NCI-H128 (cell line): ENCODE measurements around the gene TEX47.

Experiments
- DNase-seq: peaks from one replicate; lab custom pipeline; 2025; ENCODE audit not compliant: unreplicated experiment; lab: John Stamatoyannopoulos, UW

TEX47 gene

DNA sequence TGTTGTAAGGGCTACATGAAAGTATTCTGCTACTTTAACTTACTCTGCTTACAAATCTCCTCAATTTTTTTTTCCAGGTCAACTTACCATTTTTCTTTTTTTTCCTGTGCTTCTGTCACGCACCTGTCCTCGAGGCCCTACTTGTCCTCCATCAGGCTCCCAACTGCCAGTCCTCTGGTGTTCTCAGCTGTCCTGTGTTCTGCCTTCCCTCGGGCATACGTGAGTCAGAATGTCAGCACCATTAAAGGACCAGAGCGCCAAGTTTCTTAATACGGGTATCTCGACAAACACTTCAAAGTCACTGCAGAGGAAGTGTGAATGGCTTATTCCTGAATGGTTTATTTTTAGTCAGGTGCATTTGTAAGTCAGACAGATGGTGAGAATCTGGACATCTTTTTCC is at the start of gene TEX47:
Gene TEX47 (minus strand): TSS at position 185 of the 400 bp plus-strand sequence. CDS start 795 bp downstream, outside the sequence.
- no peak for DNase-seq

DNA sequence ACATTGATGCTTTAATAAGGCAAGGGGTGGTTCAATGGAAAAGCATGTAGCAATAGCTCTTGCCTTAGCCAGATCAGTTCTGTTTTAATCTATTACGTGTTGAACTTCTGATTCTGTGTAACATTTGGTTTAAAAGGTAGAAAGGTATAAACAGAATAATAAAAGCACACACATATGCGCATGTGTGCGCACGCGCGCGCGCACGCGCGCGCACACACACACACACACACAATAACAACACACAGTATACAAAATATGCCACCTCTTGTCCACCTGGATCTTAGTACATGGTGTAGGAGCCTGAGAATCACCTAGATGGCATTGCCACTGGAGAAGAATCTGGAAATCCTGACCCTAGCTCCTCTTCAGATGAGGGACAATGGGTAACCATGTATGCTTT is 49.6 kb upstream of the TEX47 start:
- DNase-seq = no peak

DNA sequence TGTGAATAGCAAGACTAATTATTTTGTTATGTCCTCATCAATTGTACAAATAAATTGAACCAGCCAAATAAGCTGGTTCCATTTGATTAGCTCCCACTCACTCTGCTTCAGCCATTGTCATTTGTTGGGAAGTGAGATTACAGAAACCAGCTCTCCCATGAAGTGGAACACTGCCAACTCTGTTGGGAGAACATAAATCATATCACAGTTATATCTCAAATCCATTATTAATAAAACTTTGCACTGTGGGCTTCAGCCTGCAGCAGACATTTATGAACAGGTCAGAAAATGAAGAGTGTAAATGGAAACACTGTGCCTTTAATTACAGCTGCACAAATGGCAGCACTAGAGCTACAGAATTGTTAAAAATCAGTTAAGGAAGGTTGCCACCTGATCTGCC is 46.7 kb upstream of the TEX47 start:
- DNase-seq = no peak

DNA sequence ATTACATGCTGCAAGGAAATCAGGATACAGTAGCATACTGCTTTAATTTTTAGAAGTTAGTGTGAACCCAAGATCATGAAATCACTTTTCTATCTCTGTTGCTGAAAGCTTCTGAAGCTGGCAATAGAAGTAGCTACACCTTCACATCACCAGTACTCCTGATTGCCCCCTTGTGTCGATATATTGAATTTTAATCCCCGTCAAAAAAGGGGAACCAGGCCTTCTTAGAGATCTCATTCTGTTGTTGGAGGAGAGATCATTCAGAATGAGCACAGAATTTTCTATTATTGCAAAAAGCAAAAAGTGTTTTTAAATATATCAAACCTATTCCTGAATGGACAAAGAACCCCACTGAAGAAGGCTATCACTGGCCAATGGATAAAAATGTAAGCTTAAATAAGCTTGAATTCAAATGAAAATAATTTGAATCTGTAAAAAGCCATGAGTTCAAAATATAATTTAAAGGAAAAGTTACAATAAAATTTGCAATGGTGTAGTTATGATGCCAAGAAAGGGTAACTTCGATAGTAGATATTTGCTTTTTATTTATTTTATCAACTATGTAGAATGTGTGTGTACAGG is 39.7 kb upstream of the TEX47 start:
- DNase-seq = no peak

DNA sequence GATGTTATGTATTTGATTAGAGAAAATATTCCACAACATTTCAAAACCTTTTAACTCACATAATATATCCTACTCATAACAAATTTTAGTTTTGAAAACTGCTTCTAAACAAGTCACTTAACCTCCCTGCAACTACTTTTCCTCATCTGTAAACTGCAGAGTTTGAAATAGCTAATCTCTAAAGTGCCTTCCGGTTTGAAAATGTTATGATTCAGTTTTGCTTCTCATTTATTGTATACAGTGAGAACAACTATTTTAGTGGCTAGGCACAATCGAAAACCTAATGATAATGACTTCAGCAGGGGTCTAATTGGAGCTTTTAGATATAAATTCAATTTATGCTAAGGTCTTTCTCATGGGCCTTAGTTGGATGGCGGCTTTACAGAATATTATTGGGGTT is 30.7 kb upstream of the TEX47 start:
- DNase-seq = no peak

DNA sequence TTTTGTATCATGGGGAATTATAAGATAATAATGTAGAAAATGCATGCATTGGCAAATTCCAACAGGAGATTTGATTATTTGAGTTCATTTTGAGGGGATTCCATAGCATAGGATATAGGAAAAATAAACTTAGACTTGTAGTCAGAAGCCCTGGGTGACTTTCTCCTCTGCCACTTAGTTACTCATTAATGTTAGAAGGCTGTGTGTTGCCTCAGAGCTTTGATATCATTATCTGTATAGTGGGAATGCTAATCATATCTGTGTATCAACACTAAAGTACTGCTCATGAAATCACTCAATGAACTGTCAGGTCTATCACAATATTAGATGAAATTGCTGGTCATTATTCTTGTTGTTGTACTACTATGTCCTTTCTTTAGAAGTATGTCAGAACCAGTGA is 23.0 kb upstream of the TEX47 start:
- no peak for DNase-seq

DNA sequence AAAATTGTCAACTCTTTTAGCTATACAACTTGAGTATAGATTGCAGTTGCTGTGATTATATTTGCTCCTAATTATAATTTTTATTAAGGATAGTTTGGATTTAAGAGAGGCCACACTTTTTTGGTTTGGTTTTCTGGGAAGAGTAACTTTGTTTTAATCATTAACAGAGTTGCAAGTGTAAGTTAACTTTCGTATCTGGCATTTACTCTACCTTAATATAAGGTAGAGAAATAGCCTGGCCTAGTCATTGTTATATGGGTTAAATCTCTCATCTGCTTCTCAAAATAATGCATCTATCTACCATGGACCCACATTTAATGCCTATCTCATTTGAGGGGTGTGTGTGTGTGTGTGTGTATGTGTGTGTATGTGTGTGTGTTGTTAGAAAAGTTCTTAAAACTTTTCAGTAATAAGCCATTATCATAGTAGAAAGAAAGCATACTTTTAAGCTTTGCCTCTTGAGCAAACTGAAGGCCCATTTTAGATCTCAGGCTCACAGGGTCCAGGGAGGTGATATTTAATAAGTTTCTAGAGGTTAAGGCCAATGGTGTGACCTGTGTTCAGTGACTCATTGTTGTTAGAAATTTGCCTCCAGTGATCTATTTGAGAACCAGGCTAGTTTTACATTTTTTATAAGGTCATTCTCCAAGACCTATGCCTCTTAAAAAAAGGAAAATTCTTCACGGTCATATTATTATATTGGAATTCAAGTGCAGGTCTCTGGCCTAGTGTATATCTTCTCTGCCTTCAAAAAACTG is 10.9 kb upstream of the TEX47 start:
- no peak for DNase-seq

DNA sequence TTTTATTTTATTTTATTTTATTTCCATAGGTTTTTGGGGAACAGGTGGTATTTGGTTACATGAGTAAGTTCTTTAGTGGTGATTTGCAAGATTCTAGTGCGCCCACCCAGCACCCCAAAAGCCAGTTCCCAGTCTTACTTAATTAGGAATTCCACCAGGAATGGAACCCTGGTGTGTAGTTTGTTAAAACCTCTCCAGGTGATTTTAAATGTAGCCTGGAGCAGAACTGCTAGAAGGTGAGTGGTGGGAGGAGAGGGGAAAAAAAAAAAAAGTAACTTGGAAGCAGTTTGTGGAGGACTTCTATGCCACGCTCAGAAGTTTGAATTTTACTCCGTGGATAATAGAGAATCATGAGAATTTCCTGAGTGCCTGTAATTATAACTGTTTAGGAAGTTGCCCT is 5.5 kb upstream of the TEX47 start:
- DNase-seq = no peak

DNA sequence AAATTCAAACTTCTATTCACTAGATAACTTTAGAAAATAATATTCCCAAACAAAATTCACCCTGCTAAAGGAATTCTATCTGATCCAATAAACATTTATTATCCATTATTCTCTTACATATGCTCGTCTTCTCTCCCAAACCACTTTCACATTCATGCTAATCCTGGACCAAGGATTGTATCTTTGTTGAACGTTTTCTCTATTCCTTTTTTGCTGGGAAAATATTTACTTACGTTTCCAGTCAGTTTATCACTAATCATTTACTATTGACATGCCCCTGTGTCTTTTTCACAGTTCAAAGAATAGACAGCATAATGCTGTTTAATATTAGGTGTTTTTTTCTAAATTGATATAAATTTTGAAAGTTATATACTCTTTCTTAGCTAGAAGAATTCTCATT is 3.2 kb downstream of the TEX47 start:
- no peak for DNase-seq

DNA sequence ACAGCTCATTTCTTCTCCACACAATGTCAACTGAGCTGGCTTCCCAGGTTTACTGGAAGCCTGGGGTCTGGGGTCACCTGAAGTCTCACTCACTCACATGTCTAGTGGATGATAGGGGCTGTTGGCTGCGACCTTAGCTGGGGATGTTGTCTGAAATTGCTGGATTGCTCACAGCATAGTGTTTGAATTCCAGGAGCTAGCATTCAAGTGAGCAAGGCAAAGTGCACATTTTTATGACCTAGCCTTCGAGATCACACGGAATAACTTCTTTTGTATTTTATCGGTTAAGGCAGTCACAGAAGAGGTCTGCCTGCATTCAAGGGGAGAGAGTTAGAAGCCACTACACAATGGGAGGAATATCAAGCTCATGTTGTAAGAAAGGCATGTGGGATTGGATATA is 3.6 kb downstream of the TEX47 start:
- DNase-seq = no peak

DNA sequence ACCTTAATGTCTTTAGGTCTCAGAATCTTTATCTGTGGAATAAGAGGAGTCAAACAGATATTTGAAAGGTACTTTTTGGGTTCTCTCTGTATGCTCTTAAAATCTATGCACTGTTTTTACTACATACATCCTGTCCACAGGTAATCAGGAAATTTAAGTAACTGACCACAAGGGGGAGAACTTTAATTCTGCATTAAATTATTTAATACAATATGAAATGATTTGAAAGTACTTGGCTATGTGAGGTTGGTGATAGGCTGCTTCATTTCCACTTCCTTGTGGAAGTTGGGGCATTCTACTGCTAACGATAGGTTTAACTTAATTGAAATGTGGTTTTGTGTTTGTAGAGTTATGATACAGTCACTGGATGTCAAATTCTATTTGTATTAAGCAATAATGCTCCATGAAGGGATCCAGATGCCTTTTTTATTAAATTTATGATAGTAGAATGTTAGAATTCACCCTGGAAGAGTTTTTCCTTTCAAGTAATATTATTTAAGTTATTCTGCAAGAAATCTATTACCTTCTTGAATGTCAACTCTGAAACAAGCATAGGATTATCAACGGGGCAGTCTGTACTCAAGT is 6.0 kb downstream of the TEX47 start:
- no peak for DNase-seq

DNA sequence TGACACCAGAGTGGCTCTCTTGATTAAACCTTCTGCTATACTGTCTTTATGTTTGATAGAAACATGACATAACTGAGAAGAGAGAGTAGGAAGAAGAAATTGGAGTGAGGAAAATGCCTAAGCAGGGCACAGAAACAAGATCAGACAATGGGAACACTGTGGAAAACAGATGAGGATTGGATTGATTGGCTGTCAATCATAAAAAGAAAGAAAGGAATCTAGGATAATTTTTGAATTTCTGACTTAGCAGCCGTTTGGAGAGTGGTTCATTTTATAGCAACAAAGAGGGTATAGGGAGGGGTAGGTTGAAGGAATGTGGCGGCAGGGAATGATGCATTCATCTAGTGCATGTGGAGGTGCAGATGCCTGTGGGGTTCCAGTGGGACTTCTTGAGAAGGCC is 7.8 kb downstream of the TEX47 start:
- DNase-seq = no peak

DNA sequence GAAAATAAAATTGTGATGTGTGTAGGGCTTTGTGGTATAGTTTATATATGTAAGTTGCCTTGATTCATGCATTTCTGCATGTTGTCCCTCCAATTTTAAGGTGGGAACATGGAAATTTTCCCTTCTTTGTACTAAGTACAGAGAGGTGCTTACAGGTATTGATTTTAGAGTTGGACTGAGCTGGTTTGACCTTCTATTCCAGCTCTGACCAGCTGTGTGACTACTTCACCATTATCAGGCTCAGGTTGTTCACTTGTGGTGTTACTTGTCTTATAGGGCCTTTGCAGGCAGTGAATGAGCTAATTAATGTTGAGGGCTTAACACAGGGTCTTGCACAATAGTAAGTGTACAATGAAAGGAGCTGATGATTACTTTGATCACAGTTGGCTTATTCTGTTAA is 19.7 kb downstream of the TEX47 start:
- no peak for DNase-seq

DNA sequence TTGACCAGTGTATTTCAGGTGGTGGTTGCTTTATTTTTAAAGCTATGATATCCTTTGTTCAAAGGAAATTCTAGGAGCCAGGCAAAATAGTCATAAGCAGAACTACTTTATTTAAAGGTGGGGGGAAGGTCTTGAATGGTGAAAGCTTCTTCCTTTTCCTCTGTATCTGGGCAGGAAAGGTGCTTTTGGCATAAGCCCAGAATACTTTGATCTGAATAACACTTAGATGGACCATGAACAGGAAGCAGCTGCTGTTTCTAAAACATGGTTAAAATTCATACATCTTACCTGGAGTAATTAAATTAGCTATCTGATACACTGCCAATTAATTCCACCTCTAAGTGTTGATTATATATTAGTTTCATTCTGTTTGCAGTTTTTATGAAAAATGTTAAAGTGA is 22.8 kb downstream of the TEX47 start:
- DNase-seq = no peak

DNA sequence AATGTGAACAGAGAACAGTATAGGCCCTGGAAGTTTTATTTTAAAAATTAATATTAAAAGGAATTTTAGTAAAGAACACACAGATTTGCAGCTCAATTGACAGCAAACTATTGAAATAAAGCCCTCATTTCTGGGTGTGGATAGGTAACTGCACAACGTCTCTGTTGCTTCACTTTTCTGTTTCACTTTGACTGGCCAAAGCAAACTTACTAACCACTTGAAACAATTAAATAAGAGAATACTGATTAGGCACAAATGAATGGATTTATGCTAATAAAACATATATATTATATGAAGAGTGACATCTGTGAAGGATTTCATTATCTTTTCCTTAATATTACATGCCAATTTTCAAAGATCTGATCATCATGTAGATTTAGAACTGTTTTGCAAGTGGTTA is 24.1 kb downstream of the TEX47 start:
- DNase-seq = no peak

DNA sequence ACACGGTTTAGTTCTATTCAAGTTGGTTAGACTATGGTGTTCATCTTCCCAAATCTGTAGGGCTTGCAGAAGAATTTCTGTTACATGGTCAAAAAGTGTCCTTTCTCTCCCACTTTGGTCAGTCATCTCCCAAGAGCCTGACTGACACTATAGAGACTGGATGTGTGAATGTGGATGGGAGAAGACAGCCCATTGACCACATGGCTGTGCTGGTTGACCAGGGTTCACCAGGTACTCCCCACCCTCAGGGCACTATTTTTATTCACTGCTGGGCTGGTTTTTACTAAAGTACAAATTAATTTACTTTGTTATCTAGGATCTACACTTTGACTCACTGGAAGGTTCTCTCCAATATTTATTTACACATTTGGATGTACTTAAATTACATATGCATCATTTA is 33.8 kb downstream of the TEX47 start:
- DNase-seq = no peak

DNA sequence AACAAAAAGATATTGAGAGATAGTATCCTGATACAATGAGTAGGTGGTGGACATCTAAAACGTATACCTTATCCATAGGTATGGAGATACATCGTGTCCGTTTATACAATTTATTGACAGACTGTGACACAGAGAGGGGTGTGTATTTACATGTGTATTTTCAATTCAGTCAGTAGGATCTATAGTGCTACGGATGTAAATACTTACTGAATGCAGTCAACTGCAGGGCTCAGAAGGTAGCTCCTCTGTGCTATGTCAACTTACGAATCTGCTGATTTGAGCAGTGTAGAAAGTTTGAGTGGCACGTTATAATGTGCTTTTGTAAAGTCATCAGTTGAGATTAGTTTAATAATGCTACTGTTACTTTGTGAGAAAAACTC is 35.4 kb downstream of the TEX47 start:
- no peak for DNase-seq

DNA sequence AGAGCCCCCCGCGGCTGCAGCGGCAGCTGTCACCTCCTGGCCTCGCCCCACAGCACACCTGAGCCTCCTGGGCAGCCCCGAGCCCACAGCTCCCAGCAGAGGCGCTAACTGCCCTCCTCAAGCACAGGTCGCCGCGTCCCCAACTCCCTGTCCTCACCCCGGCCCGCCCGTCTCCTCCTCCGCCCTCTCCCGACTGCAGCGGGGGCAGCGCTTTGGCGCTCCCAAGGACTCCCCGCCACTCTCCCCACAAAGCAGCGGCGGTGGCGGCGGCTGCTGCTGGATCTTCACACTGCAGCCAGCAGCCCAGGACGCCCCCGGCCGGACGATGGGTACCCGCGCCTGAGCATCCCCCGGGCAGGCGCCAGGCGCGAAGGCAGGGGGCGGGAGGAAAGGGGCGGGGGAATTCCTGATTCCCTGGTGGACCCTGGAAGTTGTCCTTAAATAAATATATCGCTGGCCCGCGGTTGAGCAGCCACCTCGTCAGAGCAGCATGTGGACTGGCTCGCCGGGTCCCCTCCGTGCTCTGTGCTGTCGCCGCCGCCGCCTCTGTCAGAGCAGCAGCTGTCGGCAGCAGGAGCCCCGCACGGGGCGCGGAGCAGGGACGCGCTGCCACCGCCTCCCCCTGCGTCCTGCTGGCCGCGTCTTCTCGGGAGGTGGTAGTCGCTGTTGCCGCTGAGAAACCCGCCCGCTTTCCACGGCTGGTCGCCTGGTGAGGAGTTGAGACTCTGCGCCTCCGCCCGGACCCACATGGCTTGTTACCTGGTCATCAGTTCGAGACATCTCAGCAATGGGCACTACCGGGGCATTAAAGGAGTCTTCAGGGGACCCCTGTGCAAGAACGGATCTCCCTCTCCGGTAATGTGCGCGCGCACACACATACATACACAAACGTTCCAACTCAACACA is 36.1 kb downstream of the TEX47 start, which contains the start of gene ZNF804B:
Gene ZNF804B (plus strand): TSS at position 471 of the 906 bp plus-strand sequence. CDS start 277 bp downstream, at position 748.
- DNase-seq = no peak

DNA sequence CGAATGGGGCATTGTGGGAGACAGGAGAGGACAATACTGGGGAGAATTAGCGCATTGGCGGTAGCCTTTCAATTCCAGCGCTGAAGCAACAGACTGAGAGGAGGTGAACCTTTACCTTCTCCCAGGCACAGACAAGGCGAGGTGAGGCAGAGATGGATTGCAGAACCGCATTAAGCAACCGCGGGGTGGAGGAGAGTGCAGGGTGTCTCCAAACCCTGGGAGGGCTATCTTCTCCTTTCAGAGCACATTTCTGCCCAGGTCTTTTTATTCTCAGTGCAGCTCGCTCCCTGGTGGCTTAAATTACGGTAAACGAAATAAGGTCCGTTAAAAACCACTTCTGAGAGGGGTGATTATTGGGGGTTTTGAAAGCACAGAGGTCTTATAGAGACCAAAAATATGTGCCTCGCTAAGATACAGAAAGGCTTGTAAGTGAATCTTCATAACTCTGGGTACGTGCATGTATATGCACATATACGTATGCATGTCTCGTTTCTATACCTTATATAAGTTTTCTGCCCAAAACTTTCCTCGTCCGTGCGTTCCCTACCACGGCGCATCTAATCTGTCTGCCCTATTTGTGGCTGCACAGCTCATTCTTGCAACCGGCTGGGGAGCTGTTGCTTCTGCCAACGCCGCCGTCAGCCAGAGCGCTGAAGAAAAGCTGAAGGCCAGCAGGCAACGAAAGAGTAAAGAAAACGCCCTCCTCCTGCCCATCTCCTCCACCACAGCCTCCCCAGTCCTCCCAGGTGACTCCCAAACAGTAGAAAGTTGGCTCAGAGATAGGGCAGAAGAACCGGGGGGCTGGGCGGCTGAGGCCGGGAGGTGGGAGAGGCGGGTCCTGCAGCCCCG is 36.9 kb downstream of the TEX47 start:
- DNase-seq = no peak

DNA sequence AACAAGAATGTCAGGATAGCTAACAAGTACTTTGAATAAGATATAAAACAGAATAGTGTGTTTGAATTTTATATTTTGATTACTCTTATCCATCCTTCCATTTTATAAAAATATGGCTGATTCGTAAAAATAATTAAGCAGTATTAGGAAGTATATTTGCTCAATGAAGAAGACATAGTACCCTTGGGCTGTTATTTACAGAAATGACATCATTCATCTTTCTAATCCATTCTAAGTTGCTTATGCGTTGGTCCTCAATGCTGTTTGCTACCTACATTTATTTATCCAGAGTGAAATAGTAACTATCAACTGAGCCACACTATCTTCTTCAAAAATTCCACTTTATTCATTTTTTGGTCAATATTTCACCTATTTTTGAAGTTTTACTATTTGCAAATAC is 38.2 kb downstream of the TEX47 start:
- no peak for DNase-seq

DNA sequence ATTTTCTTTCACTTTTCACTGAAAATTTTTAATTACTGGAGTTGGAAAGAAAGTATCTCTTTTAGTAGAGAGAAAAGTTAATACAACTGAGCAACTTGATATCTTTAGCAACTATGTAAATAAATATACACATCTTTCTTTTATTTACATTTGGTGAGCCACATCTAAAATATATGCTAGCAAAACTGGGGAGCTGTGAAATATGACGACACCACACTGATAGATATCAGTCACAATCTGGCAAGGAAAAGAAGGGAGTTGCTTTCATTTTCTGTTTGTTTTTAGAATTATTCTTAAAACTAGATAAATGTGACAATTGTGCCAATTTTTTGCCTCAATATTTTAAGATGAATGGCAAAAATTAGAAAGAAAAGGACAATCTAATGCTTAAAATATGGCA is 38.7 kb downstream of the TEX47 start:
- DNase-seq = no peak
